K562 (cell line): ENCODE measurements around the gene PTH1R. TPM values are rescaled to one million over a fixed set of nuclear protein-coding genes. Genes with fewer than 3 reads are reported as not detected.

ENCODE experiments used
- ATAC-seq: fragments of 200-7000 bp; cut with Tn5 transposase; 3 replicates; pipeline ENCODE4 v1.9.1; 2020; ENCODE audit warnings: moderate library complexity
- BruUV-seq: library from RNA; stranded (reverse); fragments of 400-500 nt; replicated peaks from 2 replicates; lab custom pipeline; 2021; lab: Mats Ljungman, UMichigan
- CTCF ChIA-PET: fragments of 300-600 bp; formaldehyde crosslinking; extraction: SDS; loops from one replicate; lab custom pipeline; 2021; ENCODE audit warnings: low intra/inter-chr PET ratio; lab: Yijun Ruan, JAX
- POLR2A ChIA-PET: fragments of 300-600, 350-650 bp; sonication (Branson Sonifier 250); formaldehyde crosslinking; extraction: SDS; loops from one replicate; lab custom pipeline; 2021; ENCODE audit warnings: antibody characterized with exemption, inconsistent platforms; lab: Yijun Ruan, JAX
- DNase-seq, 4 experiments: peaks; one replicate each; pipeline versions ENCODE4 v3.0.0 to v3.0.0-alpha.2; 2011 to 2018; ENCODE audit warnings: low spot score in 3 of 4, mixed read lengths in 3 of 4; ENCODE audit errors: extremely low read depth in 1 of 4
- FAIRE-seq: peaks from 2 replicates; lab custom pipeline; 2011; peaks lifted over from hg19 to GRCh38; lab: Jason Lieb, UNC
- H2AFZ ChIP-seq: 2 replicates; pipeline ENCODE4 v1.6.0; 2011; ENCODE audit warnings: low read depth, low read length, control low read depth, inconsistent platforms
- H3K27ac ChIP-seq: fragments of 200-600 bp; 3 replicates; pipeline ENCODE4 v1.8.0; 2011; ENCODE audit warnings: low read depth, mild to moderate bottlenecking, control low read depth, inconsistent platforms, low read length, moderate library complexity, mixed read lengths; ENCODE audit errors: extremely low read depth
- H3K27me3 ChIP-seq, 2 experiments: fragments of 300-600 bp in 1 of 2; 2 replicates in 1 of 2; 3 replicates in 1 of 2; pipeline versions ENCODE4 v1.6.0 to v1.8.0; 2011; ENCODE audit warnings: inconsistent platforms in 2 of 2, low read length in 2 of 2, mild to moderate bottlenecking in 1 of 2, mixed read lengths in 1 of 2, moderate library complexity in 1 of 2; ENCODE audit not compliant: control insufficient read depth in 2 of 2, insufficient read depth in 2 of 2
- H3K36me3 ChIP-seq: fragments of 300-600 bp; 3 replicates; pipeline ENCODE4 v1.8.0; 2011; ENCODE audit warnings: mild to moderate bottlenecking, low read length, inconsistent platforms; ENCODE audit not compliant: control insufficient read depth, insufficient read depth
- H3K4me1 ChIP-seq, 2 experiments: fragments of 200-600 bp in 1 of 2; replicated peaks in 1 of 2; 2 replicates in 1 of 2; 3 replicates in 1 of 2; pipeline versions ENCODE4 v1.5.1 to v1.8.0; 2011; ENCODE audit warnings: inconsistent platforms in 2 of 2, low read length in 2 of 2, mild to moderate bottlenecking in 1 of 2, mixed read lengths in 1 of 2, moderate library complexity in 1 of 2; ENCODE audit not compliant: control insufficient read depth in 2 of 2, insufficient read depth in 2 of 2
- H3K4me2 ChIP-seq: 2 replicates; pipeline ENCODE4 v1.6.1; 2011; ENCODE audit warnings: low read length, control low read depth, inconsistent platforms, mixed read lengths; ENCODE audit not compliant: insufficient read depth
- H3K4me3 ChIP-seq: fragments of 200-600 bp; sonication (generic), shearing (Covaris generic); 2 replicates; pipeline ENCODE4 v1.5.1; 2016; ENCODE audit warnings: control low read depth, inconsistent platforms
- H3K79me2 ChIP-seq: fragments of 200-600 bp; 3 replicates; pipeline ENCODE4 v1.8.0; 2011; ENCODE audit warnings: low read length, inconsistent platforms; ENCODE audit not compliant: control insufficient read depth, insufficient read depth
- H3K9ac ChIP-seq, 2 experiments: 2 replicates each; pipeline versions ENCODE4 v1.6.0 to v1.6.1; 2011; ENCODE audit warnings: low read depth in 2 of 2, low read length in 2 of 2, control low read depth in 1 of 2, inconsistent platforms in 1 of 2, mild to moderate bottlenecking in 1 of 2, mixed read lengths in 1 of 2; ENCODE audit not compliant: insufficient read depth in 1 of 2
- H3K9me1 ChIP-seq: one replicate; pipeline ENCODE4 v1.6.0; 2011; ENCODE audit warnings: inconsistent platforms, mild to moderate bottlenecking, low read length, moderate library complexity; ENCODE audit not compliant: control insufficient read depth, insufficient read depth
- H3K9me3 ChIP-seq: replicated peaks from 2 replicates; pipeline ENCODE4 v1.5.1; 2011; ENCODE audit warnings: low read depth, low read length, inconsistent platforms; ENCODE audit not compliant: control insufficient read depth, insufficient read depth
- H4K20me1 ChIP-seq: replicated peaks from 2 replicates; pipeline ENCODE4 v1.6.1; 2011; ENCODE audit warnings: low read length, inconsistent platforms, mixed read lengths; ENCODE audit not compliant: control insufficient read depth, insufficient read depth
- BMI1 ChIP-seq: fragments of 150-350 bp; IDR thresholded peaks from 2 replicates; pipeline ENCODE4 v1.6.1; 2014; ENCODE audit warnings: low read length
- ELF2 ChIP-seq: fragments of 250-450 bp; sonication (Bioruptor Pico); IDR thresholded peaks from 2 replicates; pipeline ENCODE4 v1.5.0; 2021; ENCODE audit warnings: mild to moderate bottlenecking
- EP300 ChIP-seq: IDR thresholded peaks from 2 replicates; pipeline ENCODE4 v1.6.1; 2012; ENCODE audit warnings: low read length, improper control_type of control experiment
- FOXP1 ChIP-seq: sonication (generic); formaldehyde crosslinking; IDR thresholded peaks from 2 replicates; pipeline ENCODE4 v1.8.0; 2022; ENCODE audit warnings: mild to moderate bottlenecking, missing genetic modification reagents
- HSF4 ChIP-seq: fragments of 250-450 bp; sonication (Bioruptor Pico); IDR thresholded peaks from 2 replicates; pipeline ENCODE4 v2.1.2; 2022; ENCODE audit warnings: mild to moderate bottlenecking, moderate library complexity, borderline replicate concordance
- NCOA1 ChIP-seq: fragments of 450-650 bp; IDR thresholded peaks from 2 replicates; pipeline ENCODE4 v1.6.1; 2016; ENCODE audit warnings: low read depth
- NFIC ChIP-seq: fragments of 450-650 bp; IDR thresholded peaks from 2 replicates; pipeline ENCODE4 v1.6.1; 2017; ENCODE audit warnings: mild to moderate bottlenecking, inconsistent platforms
- NFRKB ChIP-seq: fragments of 450-650 bp; IDR thresholded peaks from 2 replicates; pipeline ENCODE4 v1.6.1; 2016; ENCODE audit warnings: low read depth
- PRDM10 ChIP-seq: fragments of 450-650 bp; IDR thresholded peaks from 2 replicates; pipeline ENCODE4 v1.6.1; 2018; ENCODE audit not compliant: partially characterized antibody
- SRSF3 ChIP-seq: fragments of 200-400 bp; formaldehyde crosslinking; IDR thresholded peaks from 2 replicates; pipeline ENCODE4 v1.6.1; 2016; ENCODE audit warnings: mild to moderate bottlenecking, low read length, moderate library complexity; ENCODE audit not compliant: insufficient read depth
- STAT5A ChIP-seq: IDR thresholded peaks from 2 replicates; pipeline ENCODE4 v1.6.1; 2012; ENCODE audit warnings: low read length, inconsistent platforms, borderline replicate concordance
- TGIF2 ChIP-seq: sonication (generic); formaldehyde crosslinking; IDR thresholded peaks from 2 replicates; pipeline ENCODE4 v1.8.1; 2022; ENCODE audit warnings: mild to moderate bottlenecking, missing genetic modification reagents, moderate library complexity
- ZNF134 ChIP-seq: fragments of 250-450 bp; sonication (Bioruptor Pico); conservative IDR thresholded peaks from 2 replicates; pipeline ENCODE4 v1.4.0; 2020
- ZNF217 ChIP-seq: sonication (generic); formaldehyde crosslinking; IDR thresholded peaks from 2 replicates; pipeline ENCODE4 v1.8.0; 2022; ENCODE audit warnings: mild to moderate bottlenecking, missing genetic modification reagents
- ZNF445 ChIP-seq: fragments of 250-450 bp; sonication (Bioruptor Pico); IDR thresholded peaks from 2 replicates; pipeline ENCODE4 v1.4.0; 2020; ENCODE audit warnings: low read depth, mild to moderate bottlenecking, moderate library complexity
- ZNF518B ChIP-seq: fragments of 250-450 bp; sonication (Bioruptor Pico); IDR thresholded peaks from 2 replicates; pipeline ENCODE4 v1.5.0; 2021; ENCODE audit warnings: mild to moderate bottlenecking, moderate library complexity
- ZNF583 ChIP-seq: fragments of 250-450 bp; sonication (Bioruptor Pico); IDR thresholded peaks from 2 replicates; pipeline ENCODE4 v1.4.0; 2020
- ZNF764 ChIP-seq: fragments of 250-450 bp; sonication (Bioruptor Pico); IDR thresholded peaks from 2 replicates; pipeline ENCODE4 v1.4.0; 2020; ENCODE audit warnings: low read depth, mild to moderate bottlenecking, moderate library complexity
- WGBS: fragments of 100-300 bp; shearing (Covaris generic); methylation state at CpG from one replicate; pipeline ENCODE4 v1.1.6; 2016; ENCODE audit warnings: low coverage, mixed read lengths; ENCODE audit not compliant: insufficient coverage; ENCODE audit errors: missing lambda C conversion rate; 5-methylcytosine and 5-hydroxymethylcytosine counted together
- in situ Hi-C: fragments of 300-500 bp; cut with MboI; formaldehyde crosslinking; loops from 4 replicates; pipeline ENCODE4 v1.15.0; 2018; ENCODE audit warnings: inconsistent platforms, mixed read lengths
- intact Hi-C: fragments of 100-400 bp; cut with micrococcal nuclease; formaldehyde crosslinking; loops from 2 replicates; pipeline ENCODE4 v1.14.2; 2022
- polyA plus RNA-seq, 8 experiments: library from polyadenylated mRNA; depleted of rRNA in 4 of 8; stranded (reverse) in 5 of 8; unstranded in 3 of 8; fragments of >200 nt; fragmentation: Nextera tagmentation in 2 of 8; fragmentation: Illumina TruSeq in 1 of 8; extraction: Ambion mirVana in 2 of 8; extraction: Trizol in 1 of 8; gene quantifications; 2 replicates each; pipeline versions ENCODE4 v1.2.1 to v1.2.3, GENCODE V29; 2011 to 2014; ENCODE audit warnings: inconsistent platforms in 1 of 8, missing spikeins in 1 of 8
- total RNA-seq, 7 experiments: library from RNA; depleted of rRNA in 6 of 7; stranded (reverse); fragments of >200 nt in 6 of 7; fragmentation: Illumina TruSeq in 2 of 7; extraction: Trizol in 2 of 7; gene quantifications; 2 replicates each; pipeline versions ENCODE4 v1.2.1 to v1.2.3, GENCODE V29; 2011 to 2021; ENCODE audit warnings: low replicate concordance in 1 of 7

The PTH1R gene
- total and polyA plus RNA-seq, 9 of the 15 experiments (the other 6 are each of a cell fraction or from before 2014, with no cell fraction given): not detected

- in situ Hi-C loops (no loop called here), intact Hi-C loops (no loop called here)
- no peak for TF ChIP-seq TGIF2 (CRISPR knock-in tag)
- no peak for TF ChIP-seq SRSF3
- TF ChIP-seq ZNF134 (CRISPR knock-in tag): no peak
- TF ChIP-seq NCOA1: no peak
- no peak for TF ChIP-seq EP300
- TF ChIP-seq STAT5A: no peak
- no peak for TF ChIP-seq ZNF764
- TF ChIP-seq PRDM10: no peak
- no peak for TF ChIP-seq NFIC
- no peak for TF ChIP-seq ZNF518B (CRISPR knock-in tag)
- TF ChIP-seq HSF4 (CRISPR knock-in tag): no peak
- no peak for TF ChIP-seq ZNF583
- TF ChIP-seq NFRKB: no peak
- no peak for TF ChIP-seq BMI1
- TF ChIP-seq FOXP1 (CRISPR knock-in tag): no peak
- TF ChIP-seq ZNF217 (CRISPR knock-in tag): no peak
- no peak for TF ChIP-seq ELF2 (CRISPR knock-in tag)
- TF ChIP-seq ZNF445 (CRISPR knock-in tag): no peak
- Histone ChIP-seq H3K9me3 (no peaks in the 10 kb centered on the region), H3K4me3 (no peak overlapping the region), H3K9ac (no peak overlapping the region), H3K27me3 (peaks cover 5 to 47% of the 10 kb centered on the region in 2 experiments; a peak in 2 of 5 replicates), H3K4me2 (no peak overlapping the region), H3K79me2 (no peaks in the 10 kb centered on the region), H2AFZ (no peak overlapping the region), H3K36me3 (no peaks in the 10 kb centered on the region), H3K4me1 (peaks cover 0 to 50% of the 10 kb centered on the region in 2 experiments; a peak in 3 of 5 replicates), H3K9me1 (no peaks in the 10 kb centered on the region), H3K27ac (no peak overlapping the region), H4K20me1 (peaks cover 20% of the 10 kb centered on the region)
- FAIRE-seq (no peak), ATAC-seq (no peak), DNase-seq (no peak)
- POLR2A ChIA-PET: interaction anchor here (0.7 kb wide), 1 partner anchor 132 kb away, joined by 3 read pairs; no protein-coding TSS in a partner anchor
- no TSS peak for BruUV-seq
- 17% methylated on average over 5 of the region's 5 CpGs for WGBS
- CTCF ChIA-PET: no interaction called here
Measured at GRCh38 chr3:46900007-46900292, 22.4 kb downstream of the PTH1R start.
